ENCODE measurements around the gene TMBIM1.

TMBIM1 gene

GRCh38 chr2:218238887-218239286 is 53.4 kb downstream of the TMBIM1 start:
- H3K4me3 ChIP-seq (ENCODE audit: low read depth, low read length) = no peak overlapping the region
- TF ChIP-seq CTCF (IDR thresholded peaks at IDR 0.05; ENCODE audit: low read depth, low read length) = no peak

- H3K4me3 ChIP-seq (ENCODE audit: low read depth, low read length) = no peak overlapping the region
- TF ChIP-seq CTCF (IDR thresholded peaks at IDR 0.05; ENCODE audit: low read depth, low read length) = no peak
Measured at GRCh38 chr2:218236829-218237228, 55.5 kb downstream of the TMBIM1 start.

DNA sequence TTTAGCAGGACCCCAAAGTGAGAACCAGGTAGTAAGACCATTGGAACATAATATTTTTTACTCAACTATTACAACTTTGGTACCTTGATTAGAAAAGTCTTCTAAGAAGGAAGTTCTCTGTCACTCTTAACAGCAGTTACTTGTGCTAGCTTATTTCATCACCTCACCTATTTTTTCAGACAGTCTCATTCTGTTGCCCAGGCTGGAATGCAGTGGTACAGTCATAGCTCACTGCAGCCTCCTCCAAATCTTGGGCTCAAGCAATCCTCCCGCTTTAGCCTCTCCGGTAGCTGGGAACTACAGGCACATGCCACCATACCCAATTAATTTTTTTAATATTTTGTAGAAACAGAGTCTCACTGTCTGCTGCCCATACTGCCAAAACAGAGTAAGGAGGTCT is 57.3 kb downstream of the TMBIM1 start:
- TF ChIP-seq CTCF (IDR thresholded peaks at IDR 0.05; ENCODE audit: low read depth, low read length) = no peak
- H3K4me3 ChIP-seq (ENCODE audit: low read depth, low read length) = no peak overlapping the region

DNA sequence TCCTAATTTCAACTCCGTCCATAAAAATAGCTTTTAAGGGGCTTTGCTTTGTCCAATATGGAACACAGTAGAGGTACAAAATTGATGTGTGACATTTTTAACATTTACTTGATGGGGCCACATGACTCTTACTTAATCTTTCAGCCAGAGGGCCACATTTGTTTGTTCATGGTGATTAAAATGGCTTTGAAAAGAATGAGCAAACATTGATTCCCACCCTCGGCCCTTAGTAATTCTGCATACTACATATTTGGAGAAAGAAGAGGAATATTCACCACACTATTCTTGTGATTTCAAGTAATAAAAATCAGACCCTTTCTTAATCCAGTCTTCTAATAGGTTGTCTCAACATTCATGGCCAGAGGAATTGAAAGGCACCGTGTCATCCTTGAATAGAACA is 57.8 kb downstream of the TMBIM1 start:
- no peak overlapping the region for H3K4me3 ChIP-seq (ENCODE audit: low read depth, low read length)
- TF ChIP-seq CTCF (IDR thresholded peaks at IDR 0.05; ENCODE audit: low read depth, low read length) = no peak

DNA sequence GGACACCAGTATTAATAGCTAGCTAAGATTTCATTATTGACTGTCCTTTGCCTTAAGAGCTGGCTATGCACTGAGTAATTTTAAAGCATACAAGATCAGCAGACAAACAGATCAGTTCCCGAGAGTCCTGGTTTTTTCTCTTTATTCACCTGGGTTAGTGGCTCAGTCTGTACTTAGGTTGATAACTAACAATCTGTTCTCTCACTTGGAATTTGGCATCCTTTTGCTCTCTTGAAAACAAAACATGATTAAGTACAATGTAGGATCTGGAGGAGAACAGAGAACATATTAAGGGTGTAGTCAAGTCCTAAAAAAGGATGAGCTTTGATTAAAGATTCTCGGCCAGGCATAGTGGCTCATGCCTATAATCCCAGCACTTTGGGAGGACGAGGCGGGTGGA is 58.8 kb downstream of the TMBIM1 start:
- H3K4me3 ChIP-seq (ENCODE audit: low read depth, low read length) = no peak overlapping the region
- no peak for TF ChIP-seq CTCF (IDR thresholded peaks at IDR 0.05; ENCODE audit: low read depth, low read length)

- TF ChIP-seq CTCF (IDR thresholded peaks at IDR 0.05; ENCODE audit: low read depth, low read length) = no peak
- H3K4me3 ChIP-seq (ENCODE audit: low read depth, low read length) = no peak overlapping the region
Measured at GRCh38 chr2:218230882-218231281, 61.4 kb downstream of the TMBIM1 start.

DNA sequence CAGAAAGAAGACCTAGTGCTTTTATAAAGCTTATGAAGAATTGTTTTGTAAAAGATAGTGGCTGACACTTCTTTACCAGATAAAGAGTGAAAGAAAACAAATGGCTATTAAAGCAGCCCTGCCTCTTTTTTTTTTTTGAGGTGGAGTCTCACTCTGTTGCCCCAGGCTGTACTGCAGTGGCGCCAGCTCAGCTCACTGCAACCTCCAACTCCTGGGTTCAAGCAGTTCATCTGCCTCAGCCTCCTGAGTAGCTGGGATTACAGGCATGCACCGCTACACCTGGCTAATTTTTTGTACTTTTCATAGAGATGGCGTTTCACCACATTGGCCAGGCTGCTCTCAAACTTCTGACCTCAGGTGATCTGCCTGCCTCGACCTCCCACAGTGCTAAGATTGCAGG is 62.5 kb downstream of the TMBIM1 start:
- TF ChIP-seq CTCF (IDR thresholded peaks at IDR 0.05; ENCODE audit: low read depth, low read length) = no peak
- no peak overlapping the region for H3K4me3 ChIP-seq (ENCODE audit: low read depth, low read length)

All from WI38 (cell line).